ENCODE measurements around the gene CD274. TPM values are rescaled to one million over a fixed set of nuclear protein-coding genes. Genes with fewer than 3 reads are reported as not detected.

The CD274 gene
- total RNA-seq, 2 experiments from 2014 or later = 5.3 to 6.3 TPM

DNA sequence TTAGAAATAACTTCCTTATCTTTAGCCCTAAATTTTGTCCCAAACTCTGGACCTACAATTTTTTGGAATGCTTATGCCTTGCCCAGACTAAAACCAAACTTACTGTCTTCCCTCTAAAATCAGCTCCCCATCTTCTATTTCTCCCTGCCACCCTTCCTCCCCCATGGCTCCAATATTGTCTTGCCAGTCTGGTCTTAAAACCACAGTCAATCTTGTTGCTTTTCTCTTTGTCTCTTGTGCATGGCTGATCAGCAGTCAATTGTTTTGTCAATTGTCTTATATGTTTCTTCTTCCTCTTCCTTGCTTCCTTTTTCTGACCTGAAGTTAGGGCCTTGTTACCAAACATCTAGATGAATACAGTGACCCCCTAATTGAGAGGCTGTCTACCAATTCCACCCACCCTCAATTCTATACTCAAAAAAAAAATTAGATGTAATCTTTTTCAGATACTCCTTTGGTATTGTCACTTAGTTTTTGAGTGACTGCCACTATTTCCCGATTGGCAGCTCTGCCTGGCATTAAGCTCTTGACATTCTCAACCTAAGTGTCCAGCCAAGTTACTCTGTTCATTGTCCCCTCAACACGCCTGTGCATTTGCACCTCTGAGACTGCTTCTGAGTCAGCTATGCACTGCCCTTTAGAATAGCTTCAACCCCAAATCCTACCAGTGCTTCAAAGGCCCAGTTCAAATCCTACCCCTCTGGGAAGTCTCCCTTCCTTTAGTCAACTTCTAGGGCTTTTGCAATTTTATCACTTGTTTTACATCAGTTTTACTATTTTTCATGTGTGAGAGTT, 62.5 kb downstream of the CD274 start:
- peaks cover 21% of the 10 kb centered on the region for H3K4me1 ChIP-seq (ENCODE audit: insufficient read depth, low read length)
- no peaks in the 10 kb centered on the region for H3K27me3 ChIP-seq (ENCODE audit: control insufficient read depth in 1 of 2, insufficient read depth in 2 of 2, low read length in 2 of 2)
- no peaks in the 10 kb centered on the region for H3K36me3 Mint-ChIP-seq (ENCODE audit: low read depth)
- H3K4me1 Mint-ChIP-seq (ENCODE audit: low read depth) = peaks cover 38% of the 10 kb centered on the region
- no peaks in the 10 kb centered on the region for H3K9me3 Mint-ChIP-seq
- no peak overlapping the region for H3K4me3 Mint-ChIP-seq
- ATAC-seq (ENCODE audit: poor library complexity) = no peak
- no peaks in the 10 kb centered on the region for H3K36me3 ChIP-seq (ENCODE audit: insufficient read depth, low read length)
- no peak overlapping the region for H3K4me3 ChIP-seq (ENCODE audit: low read length)
- TF ChIP-seq, protein P1, sequence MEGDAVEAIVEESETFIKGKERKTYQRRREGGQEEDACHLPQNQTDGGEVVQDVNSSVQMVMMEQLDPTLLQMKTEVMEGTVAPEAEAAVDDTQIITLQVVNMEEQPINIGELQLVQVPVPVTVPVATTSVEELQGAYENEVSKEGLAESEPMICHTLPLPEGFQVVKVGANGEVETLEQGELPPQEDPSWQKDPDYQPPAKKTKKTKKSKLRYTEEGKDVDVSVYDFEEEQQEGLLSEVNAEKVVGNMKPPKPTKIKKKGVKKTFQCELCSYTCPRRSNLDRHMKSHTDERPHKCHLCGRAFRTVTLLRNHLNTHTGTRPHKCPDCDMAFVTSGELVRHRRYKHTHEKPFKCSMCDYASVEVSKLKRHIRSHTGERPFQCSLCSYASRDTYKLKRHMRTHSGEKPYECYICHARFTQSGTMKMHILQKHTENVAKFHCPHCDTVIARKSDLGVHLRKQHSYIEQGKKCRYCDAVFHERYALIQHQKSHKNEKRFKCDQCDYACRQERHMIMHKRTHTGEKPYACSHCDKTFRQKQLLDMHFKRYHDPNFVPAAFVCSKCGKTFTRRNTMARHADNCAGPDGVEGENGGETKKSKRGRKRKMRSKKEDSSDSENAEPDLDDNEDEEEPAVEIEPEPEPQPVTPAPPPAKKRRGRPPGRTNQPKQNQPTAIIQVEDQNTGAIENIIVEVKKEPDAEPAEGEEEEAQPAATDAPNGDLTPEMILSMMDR (IDR thresholded peaks at IDR 0.05) = no peak
- no peak overlapping the region for H3K27ac Mint-ChIP-seq
- H3K27me3 Mint-ChIP-seq = no peaks in the 10 kb centered on the region
- intact Hi-C loops (cut with DNase I, micrococcal nuclease) = no loop called here
- no peak overlapping the region for H3K27ac ChIP-seq (ENCODE audit: low read depth in 1 of 2, low read length in 2 of 2)
- no peak for DNase-seq
- CTCF ChIA-PET = no interaction called here
- H3K9me3 ChIP-seq (ENCODE audit: control insufficient read depth in 1 of 2, insufficient read depth in 1 of 2, low read length in 2 of 2) = peaks cover 0 to 5% of the 10 kb centered on the region in 2 experiments
- POLR2A ChIA-PET = no interaction called here

DNA sequence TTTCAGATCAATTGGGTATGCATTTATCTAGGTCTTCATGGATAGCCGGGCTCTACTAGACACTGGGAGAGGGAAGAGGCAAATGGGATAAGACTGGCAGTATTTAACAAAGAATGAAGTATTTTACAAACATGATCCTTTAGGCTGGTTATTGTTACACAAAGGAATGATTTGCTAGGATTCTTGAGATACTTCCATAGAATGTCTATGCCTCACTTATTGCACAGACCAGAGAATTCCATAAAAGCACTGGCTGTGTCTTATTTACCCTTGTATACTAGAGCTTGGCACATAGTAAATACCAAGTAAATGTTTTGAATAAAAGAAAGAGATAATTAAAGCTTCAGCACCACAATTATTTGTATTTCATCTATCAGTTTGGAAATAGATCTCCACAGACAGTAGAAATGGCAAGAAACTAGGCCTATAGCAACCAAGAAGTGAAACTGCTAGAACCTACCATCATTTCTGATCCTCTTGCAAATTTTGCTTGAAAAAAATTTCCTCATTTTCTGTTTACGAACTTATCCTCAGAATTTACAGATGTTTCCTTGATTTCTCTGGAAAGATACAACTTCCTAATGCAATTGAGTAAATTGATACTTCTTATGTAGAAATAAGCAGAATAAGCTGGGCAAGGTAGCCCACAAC, 63.7 kb downstream of the CD274 start:
- Histone ChIP-seq H3K4me1 (ENCODE audit: insufficient read depth, low read length) (peaks cover 19% of the 10 kb centered on the region), H3K4me3 (ENCODE audit: low read length) (no peak overlapping the region), H3K27me3 (ENCODE audit: control insufficient read depth in 1 of 2, insufficient read depth in 2 of 2, low read length in 2 of 2) (no peaks in the 10 kb centered on the region), H3K27ac (ENCODE audit: low read depth in 1 of 2, low read length in 2 of 2) (no peak overlapping the region), H3K36me3 (ENCODE audit: insufficient read depth, low read length) (no peaks in the 10 kb centered on the region), H3K9me3 (ENCODE audit: control insufficient read depth in 1 of 2, insufficient read depth in 1 of 2, low read length in 2 of 2) (peaks cover 0 to 5% of the 10 kb centered on the region in 2 experiments)
- POLR2A ChIA-PET = no interaction called here
- Mint-ChIP-seq H3K4me1 (ENCODE audit: low read depth) (peaks cover 42% of the 10 kb centered on the region), H3K36me3 (ENCODE audit: low read depth) (no peaks in the 10 kb centered on the region), H3K27ac (no peak overlapping the region), H3K4me3 (no peak overlapping the region), H3K27me3 (no peaks in the 10 kb centered on the region), H3K9me3 (no peaks in the 10 kb centered on the region)
- CTCF ChIA-PET = interaction anchor here (0.7 kb wide), 1 partner anchor 53 kb away, joined by 3 read pairs; no protein-coding TSS in a partner anchor
- TF ChIP-seq, protein P1 (IDR thresholded peaks at IDR 0.05) = no peak
- DNase-seq (no peak), ATAC-seq (ENCODE audit: poor library complexity) (no peak)
- intact Hi-C loops (cut with DNase I, micrococcal nuclease) = loop anchor here in 1 of 2 experiments (2.0 kb wide), 1 partner anchor 65 kb away; no protein-coding TSS in a partner anchor

DNA sequence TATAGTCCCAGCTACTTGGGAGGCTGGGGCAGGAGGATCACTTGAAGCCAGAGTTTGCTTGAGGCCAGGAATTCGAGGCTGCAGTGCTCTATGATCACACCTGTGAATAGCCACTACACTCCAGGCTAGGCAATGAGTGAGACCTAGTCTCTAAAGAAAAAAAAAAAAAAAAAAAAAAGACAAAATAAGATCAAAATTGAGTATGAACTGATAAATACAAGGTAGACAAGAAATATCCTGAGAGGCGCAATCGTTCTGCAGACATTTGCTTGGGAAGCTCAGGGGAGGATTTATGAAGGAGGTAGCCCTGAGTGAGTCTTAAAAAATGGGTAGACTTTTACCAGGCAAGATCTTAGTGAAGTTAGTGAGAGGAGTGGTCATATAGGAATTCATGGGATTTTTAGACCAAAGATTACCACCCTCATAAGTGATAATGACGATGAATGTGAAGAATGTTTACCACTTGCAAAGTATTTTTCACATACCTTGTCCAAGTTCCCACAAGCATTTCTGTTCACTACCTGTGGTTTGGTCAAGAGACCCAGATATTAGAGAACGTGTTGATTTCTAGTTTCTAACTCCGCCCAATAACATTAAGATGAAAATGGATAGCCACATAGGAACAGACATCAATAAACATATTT, 64.4 kb downstream of the CD274 start:
- TF ChIP-seq, protein P1 (IDR thresholded peaks at IDR 0.05) = no peak
- Mint-ChIP-seq H3K4me3 (no peak overlapping the region), H3K4me1 (ENCODE audit: low read depth) (peaks cover 44% of the 10 kb centered on the region), H3K27me3 (no peaks in the 10 kb centered on the region), H3K36me3 (ENCODE audit: low read depth) (no peaks in the 10 kb centered on the region), H3K27ac (no peak overlapping the region), H3K9me3 (no peaks in the 10 kb centered on the region)
- Histone ChIP-seq H3K27me3 (ENCODE audit: control insufficient read depth in 1 of 2, insufficient read depth in 2 of 2, low read length in 2 of 2) (no peaks in the 10 kb centered on the region), H3K4me1 (ENCODE audit: insufficient read depth, low read length) (peaks cover 20% of the 10 kb centered on the region), H3K36me3 (ENCODE audit: insufficient read depth, low read length) (no peaks in the 10 kb centered on the region), H3K9me3 (ENCODE audit: control insufficient read depth in 1 of 2, insufficient read depth in 1 of 2, low read length in 2 of 2) (peaks cover 0 to 5% of the 10 kb centered on the region in 2 experiments), H3K27ac (ENCODE audit: low read depth in 1 of 2, low read length in 2 of 2) (no peak overlapping the region), H3K4me3 (ENCODE audit: low read length) (no peak overlapping the region)
- ChIA-PET POLR2A (no interaction called here), CTCF (interaction anchor here (0.7 kb wide), 1 partner anchor 54 kb away, joined by 3 read pairs; no protein-coding TSS in a partner anchor)
- ATAC-seq (ENCODE audit: poor library complexity) (no peak), DNase-seq (no peak)
- intact Hi-C loops (cut with DNase I, micrococcal nuclease) = loop anchor here in 1 of 2 experiments (2.0 kb wide), 1 partner anchor 64 kb away; no protein-coding TSS in a partner anchor
